HG02981 (cell line): Measurements from ENCODE around the gene STARD3.

Source experiments
- ATAC-seq: cut with Tn5 transposase; IDR thresholded peaks from one replicate; pipeline ENCODE4 v1.9.1; 2021; ENCODE audit warnings: mild to moderate bottlenecking, moderate library complexity; ENCODE audit not compliant: unreplicated experiment

Gene STARD3

DNA sequence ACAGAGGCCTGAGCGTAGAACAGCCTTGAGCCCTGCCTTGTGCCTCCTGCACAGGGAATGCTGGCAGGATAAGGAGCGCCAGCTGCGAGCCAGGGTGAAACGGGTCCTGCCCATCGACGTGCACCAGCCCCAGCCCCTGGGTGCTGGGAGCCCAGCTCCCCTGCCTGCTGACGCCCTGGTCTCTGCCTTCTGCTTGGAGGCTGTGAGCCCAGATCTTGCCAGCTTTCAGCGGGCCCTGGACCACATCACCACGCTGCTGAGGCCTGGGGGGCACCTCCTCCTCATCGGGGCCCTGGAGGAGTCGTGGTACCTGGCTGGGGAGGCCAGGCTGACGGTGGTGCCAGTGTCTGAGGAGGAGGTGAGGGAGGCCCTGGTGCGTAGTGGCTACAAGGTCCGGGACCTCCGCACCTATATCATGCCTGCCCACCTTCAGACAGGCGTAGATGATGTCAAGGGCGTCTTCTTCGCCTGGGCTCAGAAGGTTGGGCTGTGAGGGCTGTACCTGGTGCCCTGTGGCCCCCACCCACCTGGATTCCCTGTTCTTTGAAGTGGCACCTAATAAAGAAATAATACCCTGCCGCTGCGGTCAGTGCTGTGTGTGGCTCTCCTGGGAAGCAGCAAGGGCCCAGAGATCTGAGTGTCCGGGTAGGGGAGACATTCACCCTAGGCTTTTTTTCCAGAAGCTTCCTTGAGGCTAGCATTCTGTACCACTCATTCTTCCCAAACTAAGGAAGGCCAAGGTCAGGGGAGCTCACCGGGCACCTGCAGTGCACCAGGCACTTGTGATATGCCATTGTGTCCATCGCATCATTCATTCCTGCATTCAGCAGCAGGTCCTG lies 33.2 kb downstream of the STARD3 start:
- no peak for ATAC-seq

DNA sequence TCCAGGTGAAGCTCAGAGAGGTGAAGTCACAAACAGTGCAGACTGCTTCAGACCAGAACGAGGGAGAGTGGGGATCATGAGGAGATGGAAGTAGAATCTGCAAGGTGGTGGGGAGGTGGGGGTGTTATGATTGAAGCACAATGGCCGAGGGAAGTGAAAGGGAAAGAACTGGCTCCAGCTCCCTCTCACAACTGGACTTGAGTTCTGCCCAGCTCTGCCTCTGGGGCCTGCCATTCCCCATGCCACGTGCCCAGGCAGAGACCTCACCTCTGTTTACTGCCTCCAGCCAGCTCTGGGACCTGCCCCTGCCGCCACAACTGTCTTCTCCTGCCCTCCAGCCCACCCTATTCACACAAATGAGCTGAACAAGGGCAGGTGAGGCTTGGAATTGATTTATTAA lies 33.8 kb downstream of the STARD3 start:
- ATAC-seq, result no peak

DNA sequence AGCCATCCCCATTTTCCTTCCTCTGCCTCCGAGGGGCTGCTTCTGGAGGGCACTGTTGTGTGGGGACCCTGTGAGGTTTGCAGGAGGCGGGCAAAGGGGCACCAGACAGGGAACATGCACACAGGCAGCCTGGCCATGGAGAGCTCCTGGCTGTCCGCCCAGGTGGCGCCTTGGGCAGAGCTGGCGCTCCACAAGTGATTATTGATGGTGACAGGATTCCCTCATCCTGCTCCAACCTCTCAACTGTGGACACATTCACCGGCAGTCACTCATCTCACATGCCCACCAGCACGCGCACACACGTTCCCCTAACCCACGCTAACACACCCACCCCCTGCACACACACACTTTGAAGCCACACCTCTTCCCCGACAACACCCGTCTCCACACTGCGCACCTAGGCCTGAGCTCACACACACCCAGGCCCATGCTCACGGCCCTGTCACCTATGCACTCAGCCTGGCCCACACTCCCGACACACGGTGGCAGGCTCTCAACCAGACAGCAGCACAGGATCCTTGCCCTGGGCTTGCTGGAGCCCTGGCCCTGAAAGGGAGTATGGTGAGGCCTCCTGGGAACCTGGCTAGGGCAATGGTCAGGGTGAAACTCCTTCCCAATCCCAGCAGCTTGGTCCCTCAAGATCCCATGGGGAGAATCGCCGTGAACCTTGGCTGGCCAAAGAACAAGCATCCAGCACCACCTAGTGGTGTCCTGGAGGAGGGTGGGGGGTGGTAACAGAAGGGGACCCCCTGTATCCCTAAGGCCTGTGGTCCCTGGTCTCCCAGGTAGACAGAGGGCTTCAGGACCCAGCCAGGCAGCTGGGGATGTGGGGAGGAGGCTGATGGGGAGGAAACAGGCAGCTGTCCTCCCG lies 34.9 kb downstream of the STARD3 start:
- ATAC-seq, result no peak

DNA sequence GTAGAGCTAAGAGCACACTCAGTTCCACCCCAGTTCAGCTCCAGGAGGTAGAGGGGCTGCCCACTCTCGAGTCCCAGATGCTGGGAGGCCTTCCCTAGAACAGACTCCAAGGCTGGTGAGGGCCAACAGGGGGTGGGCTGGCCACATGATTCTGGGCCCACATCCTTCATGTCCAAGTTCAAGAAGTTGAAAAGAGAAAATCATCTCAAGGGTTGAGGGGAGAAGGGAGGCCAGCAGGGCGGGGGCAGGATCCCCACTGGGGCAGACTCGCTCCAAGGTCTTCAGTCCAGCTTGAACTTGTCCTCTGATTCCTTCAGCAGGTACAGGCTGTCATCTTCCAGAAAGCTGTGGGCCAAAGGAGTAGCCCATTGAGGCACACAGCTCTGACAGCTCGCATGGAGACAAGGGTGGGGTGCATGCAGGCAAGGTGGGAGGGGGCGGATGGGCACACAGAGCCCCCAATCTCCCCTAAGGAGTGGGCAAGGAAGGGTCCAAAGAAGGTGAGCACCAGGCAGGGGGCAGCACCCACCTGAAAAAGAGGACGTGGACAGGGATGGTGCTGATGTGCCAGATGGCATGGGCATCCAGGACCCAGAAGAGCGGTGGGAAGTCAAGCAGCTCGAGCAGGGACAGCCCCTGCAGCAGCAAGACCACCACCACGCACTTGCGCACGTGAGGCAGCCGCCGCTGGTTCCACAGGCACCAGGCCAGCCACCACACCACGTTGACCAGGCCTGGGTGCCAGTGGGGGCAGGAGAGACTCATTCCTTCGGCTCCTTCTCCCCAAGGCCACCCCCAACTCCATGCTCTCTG lies 35.8 kb downstream of the STARD3 start:
- ATAC-seq, result no peak

DNA sequence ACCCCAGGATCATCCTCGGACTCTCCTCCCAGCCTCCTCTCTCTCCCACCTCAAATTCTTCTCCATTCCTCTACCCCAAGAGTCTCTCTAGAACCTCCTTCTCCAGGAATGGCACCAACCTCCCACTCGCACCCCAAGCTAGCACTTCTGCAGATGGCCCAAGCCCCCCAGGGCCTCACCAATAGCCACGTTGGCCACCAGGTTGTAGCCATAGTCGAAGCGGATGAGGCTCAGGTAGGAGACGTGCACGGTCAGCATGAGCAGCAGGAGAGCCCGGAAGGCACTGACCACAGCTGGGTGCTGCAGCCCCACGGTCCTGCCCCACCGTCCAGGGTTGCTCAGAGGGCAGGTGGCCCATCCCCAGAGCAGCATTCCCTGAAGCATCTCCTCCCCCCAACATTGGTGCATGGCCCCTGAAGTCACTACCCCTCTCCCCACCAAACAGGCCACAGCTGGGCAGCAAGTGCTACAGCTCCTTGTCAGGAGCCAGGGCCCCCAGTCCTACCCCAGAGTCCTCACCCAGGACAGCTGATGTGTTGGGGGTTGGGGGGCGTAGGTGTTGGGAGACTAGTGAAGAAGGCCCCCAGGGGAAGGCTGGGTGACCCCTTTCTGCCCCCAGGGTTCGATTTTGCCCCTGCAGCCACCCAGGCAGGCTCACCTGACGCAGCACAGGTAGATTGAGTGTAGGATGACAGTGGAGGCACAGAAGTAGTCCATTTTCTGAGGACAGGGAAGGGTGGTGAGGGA lies 36.6 kb downstream of the STARD3 start:
- ATAC-seq, result no peak

DNA sequence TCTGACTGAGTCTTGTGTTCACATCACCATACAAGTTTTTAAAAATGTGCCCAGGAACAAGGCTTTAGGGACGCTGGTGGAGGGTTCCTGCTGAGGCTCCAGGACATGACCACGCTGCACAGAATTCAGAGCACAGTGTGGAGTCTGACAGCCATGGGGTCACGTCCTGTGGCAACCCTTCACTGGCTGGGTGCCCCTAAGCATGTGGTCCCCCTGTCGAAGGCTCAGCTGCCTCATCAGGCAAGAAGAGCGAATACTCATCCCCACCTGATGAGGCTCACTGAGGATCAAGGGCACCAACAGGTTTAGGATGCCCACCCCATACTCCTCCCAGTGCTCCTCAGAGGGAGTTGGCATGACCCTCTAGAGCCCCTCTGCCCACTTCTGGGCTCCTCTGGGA lies 37.2 kb downstream of the STARD3 start:
- ATAC-seq, result no peak

- no peak for ATAC-seq
These were observed 37.9 kb downstream of the STARD3 start for GRCh38 chr17:39674702-39675389.

DNA sequence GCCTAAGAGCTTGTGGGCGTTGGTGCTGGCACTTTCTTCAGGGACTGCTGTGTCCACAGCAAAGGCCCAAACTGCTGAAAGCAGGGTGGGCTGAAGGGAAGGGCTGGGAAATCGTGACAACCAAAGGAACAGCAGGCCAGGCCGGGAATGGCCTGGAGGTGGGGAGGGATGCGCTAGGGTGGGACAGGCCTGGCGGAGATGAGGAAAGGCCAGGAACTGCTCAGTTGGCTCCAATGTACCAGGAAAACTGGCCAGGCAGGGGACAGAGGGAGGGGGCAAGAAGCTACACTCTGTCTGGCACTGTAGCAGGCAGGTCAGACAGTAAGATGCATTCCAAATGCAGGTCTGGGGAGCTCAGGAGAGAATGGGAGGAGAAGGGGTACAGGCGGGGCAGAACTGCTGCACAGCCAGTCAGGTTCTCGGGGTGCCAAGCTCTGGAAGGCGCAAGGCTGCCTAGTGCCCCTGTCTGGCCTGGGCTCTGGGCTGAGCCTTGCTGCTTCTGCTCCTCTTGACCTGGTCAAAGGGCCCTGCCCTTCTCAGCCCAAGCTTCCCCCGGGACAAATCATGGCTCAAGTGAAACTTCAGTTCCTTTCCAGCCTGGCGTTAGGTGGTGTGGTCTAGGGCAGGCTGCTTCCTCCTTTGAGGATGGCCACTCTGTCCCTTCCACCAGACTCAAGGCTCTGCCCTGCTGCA lies 38.6 kb downstream of the STARD3 start:
- no peak for ATAC-seq

- no peak for ATAC-seq
These were observed 39.4 kb downstream of the STARD3 start for GRCh38 chr17:39676198-39676819.

GRCh38 chr17:39677072-39677471 lies 40.1 kb downstream of the STARD3 start:
- ATAC-seq, result no peak

- ATAC-seq, result no peak
These were observed 40.8 kb downstream of the STARD3 start for GRCh38 chr17:39677542-39678339.

- no peak for ATAC-seq
These were observed 41.6 kb downstream of the STARD3 start for GRCh38 chr17:39678340-39679116.

DNA sequence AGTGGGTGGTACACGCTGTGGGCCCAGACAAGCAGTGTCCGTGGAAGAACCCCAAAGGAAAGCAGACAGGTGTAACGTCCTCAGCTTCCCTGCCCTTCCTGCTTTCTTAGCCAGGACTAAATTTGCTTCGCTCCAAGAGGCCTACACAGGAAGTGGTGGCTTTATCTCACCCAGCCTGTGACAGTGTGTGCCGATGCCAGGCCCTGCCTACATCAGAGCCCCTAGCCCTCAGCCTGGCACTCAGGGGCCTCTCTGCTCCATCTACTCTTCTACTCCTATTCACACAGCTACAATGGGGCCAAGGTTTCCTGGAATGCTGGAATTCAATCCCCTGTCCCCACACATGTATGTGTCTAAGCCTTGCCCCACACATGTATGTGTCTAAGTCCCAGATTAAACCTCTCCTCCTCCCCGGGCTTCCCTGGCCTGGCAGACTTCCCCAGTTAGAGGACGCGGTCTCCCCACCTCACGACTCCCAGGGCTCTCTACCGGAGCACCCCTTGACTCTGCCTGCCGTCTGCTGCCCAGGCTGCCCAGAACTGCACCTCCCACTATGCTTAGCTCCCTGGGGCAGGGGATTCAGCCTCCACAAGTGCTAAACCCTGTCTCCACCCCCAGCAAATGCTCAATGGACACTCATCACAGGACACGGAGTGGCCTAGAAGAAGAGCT lies 42.7 kb downstream of the STARD3 start:
- no peak for ATAC-seq

DNA sequence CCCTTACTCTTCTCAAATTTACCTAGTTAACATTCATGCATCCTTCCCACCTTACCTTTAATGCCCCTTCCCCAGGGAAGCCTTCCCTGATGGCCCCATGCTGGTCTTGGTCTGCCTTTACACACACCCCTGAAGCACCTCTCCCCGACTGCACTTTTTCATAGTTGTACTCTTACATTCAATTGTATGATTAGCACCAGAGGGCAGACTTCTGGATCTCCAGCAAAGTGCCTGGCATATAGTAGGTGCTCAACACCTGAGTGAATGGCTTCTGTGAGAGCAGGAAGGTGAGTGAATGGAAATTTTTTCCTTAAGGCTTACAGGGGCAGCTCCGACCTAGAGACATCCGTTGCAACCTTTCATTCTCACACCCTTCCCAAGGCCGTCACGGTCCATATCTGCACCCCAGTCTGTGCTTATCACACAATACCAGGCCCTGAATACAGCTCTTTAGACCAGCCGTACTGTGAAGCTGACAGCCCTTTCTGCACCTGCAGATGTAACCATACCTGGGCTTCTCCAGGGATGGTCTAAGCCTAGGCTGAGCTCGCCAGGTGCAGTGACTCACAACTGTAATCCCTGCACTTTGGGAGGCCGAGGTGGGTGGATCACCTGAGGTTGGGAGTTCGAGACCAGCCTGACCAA lies 46.5 kb downstream of the STARD3 start:
- no peak for ATAC-seq

GRCh38 chr17:39684369-39685192 lies 47.6 kb downstream of the STARD3 start:
- no peak for ATAC-seq
